BJ (cell line): ENCODE results near the gene FRMD5. TPM values are rescaled to one million over a fixed set of nuclear protein-coding genes. Genes with fewer than 3 reads are reported as not detected.
A peak's percentile ranks its signal among the peaks of the same experiment; 100 is the strongest.

Experiments
- CTCF ChIA-PET: fragments of 350-600 bp; formaldehyde crosslinking; extraction: SDS; loops from one replicate; lab custom pipeline; 2021; ENCODE audit warnings: antibody characterized with exemption, inconsistent platforms; lab: Yijun Ruan, JAX
- POLR2A ChIA-PET: fragments of 300-600 bp; sonication (Branson Sonifier 250); formaldehyde crosslinking; extraction: SDS; loops from one replicate; lab custom pipeline; 2021; ENCODE audit warnings: antibody characterized with exemption; lab: Charles Lee
- DNase-seq: peaks from one replicate; pipeline ENCODE4 v3.0.0-alpha.2; 2011; ENCODE audit warnings: low read depth
- H3K27me3 ChIP-seq: 2 replicates; pipeline ENCODE4 v1.6.0; 2011; ENCODE audit warnings: low read length; ENCODE audit not compliant: control insufficient read depth, insufficient read depth
- H3K36me3 ChIP-seq: 2 replicates; pipeline ENCODE4 v1.5.1; 2011; ENCODE audit warnings: low read length; ENCODE audit not compliant: control insufficient read depth, insufficient read depth
- H3K4me3 ChIP-seq: 2 replicates; pipeline ENCODE4 v1.5.1; 2011; ENCODE audit warnings: low read depth, mild to moderate bottlenecking, control low read depth, low read length
- polyA plus RNA-seq: library from polyadenylated mRNA; depleted of rRNA; stranded (reverse); fragments of >200 nt; gene quantifications from 2 replicates; pipeline ENCODE4 v1.2.3, GENCODE V29; 2011
- TF ChIP-seq, protein P1 (sequence below): IDR thresholded peaks from 2 replicates; pipeline ENCODE4 v1.5.1; 2011; ENCODE audit warnings: low read depth, mild to moderate bottlenecking, control low read depth, inconsistent platforms, low read length, moderate library complexity; ENCODE audit not compliant: insufficient read depth

Gene FRMD5
- polyA plus RNA-seq, 1 experiment: 0.96 TPM

DNA sequence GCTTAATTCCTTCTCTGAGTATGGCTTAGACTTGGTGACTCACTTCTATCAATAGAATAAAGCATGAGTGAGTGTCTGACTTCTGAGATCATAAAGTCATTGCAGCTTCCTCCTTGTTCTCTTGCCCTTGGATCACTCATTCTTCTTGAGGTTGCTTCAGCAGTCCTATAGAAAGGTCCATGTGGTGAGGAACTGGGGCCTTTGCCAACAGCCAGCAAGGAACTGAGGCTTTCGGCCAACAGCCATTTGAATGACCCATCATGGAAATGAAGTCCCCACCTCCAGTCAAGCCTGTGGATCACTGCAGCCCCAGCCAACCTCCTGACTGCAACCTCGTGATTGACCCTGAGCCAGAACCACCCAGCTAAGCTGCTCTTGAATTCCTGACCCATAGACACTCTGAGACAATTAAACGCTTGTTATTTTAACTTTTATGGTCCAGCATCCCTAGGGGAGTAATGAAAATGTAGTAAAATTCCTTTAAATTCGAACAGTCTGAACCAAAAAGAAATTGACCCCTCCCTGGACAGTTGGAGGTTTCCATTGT lies 283.8 kb downstream of the FRMD5 start:
- DNase-seq: peak; percentile 88
- no peaks in the 10 kb centered on the region for H3K36me3 ChIP-seq
- CTCF ChIA-PET: interaction anchor here (1.2 to 1.5 kb wide), 2 partner anchors 8 to 155 kb away, joined by 5 read pairs; no protein-coding TSS in a partner anchor
- no peak overlapping the region for H3K4me3 ChIP-seq
- POLR2A ChIA-PET: interaction anchor here (0.6 to 0.7 kb wide), 2 partner anchors 85 to 118 kb away, joined by 4 to 8 read pairs; no protein-coding TSS in a partner anchor
- TF ChIP-seq, protein P1, sequence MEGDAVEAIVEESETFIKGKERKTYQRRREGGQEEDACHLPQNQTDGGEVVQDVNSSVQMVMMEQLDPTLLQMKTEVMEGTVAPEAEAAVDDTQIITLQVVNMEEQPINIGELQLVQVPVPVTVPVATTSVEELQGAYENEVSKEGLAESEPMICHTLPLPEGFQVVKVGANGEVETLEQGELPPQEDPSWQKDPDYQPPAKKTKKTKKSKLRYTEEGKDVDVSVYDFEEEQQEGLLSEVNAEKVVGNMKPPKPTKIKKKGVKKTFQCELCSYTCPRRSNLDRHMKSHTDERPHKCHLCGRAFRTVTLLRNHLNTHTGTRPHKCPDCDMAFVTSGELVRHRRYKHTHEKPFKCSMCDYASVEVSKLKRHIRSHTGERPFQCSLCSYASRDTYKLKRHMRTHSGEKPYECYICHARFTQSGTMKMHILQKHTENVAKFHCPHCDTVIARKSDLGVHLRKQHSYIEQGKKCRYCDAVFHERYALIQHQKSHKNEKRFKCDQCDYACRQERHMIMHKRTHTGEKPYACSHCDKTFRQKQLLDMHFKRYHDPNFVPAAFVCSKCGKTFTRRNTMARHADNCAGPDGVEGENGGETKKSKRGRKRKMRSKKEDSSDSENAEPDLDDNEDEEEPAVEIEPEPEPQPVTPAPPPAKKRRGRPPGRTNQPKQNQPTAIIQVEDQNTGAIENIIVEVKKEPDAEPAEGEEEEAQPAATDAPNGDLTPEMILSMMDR: no peak
- no peaks in the 10 kb centered on the region for H3K27me3 ChIP-seq

DNA sequence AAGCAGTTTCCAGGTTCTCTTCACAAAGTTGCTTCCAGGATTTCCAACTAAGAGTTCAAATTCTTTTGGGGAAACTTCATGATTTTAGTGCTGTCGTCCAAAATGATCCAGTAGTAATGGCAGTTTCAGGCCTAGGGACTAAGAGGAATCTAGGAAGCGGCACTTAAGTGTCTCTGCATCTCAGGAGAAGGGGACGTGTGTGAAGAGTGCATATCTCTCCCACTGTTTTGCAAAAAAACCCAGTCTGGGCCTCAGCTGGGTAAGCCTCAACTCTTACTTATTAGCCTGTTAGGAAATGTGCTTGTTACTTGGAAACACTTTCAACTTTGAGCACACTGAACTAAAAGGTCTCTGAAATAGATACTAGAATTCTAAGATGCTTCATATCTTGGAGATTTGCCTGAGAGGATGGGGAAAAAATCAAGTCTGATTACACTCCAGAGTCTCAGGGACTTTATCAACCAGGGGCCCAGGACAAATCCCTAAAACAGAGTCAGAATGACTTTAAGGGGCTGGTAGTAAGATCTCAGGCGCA lies 286.5 kb downstream of the FRMD5 start:
- Histone ChIP-seq H3K36me3 (no peaks in the 10 kb centered on the region), H3K27me3 (no peaks in the 10 kb centered on the region), H3K4me3 (no peak overlapping the region)
- TF ChIP-seq, protein P1: no peak
- no peak for DNase-seq
- POLR2A ChIA-PET: no interaction called here
- CTCF ChIA-PET: interaction anchor here (0.7 kb wide), 1 partner anchor 713 kb away, joined by 3 read pairs; no protein-coding TSS in a partner anchor

DNA sequence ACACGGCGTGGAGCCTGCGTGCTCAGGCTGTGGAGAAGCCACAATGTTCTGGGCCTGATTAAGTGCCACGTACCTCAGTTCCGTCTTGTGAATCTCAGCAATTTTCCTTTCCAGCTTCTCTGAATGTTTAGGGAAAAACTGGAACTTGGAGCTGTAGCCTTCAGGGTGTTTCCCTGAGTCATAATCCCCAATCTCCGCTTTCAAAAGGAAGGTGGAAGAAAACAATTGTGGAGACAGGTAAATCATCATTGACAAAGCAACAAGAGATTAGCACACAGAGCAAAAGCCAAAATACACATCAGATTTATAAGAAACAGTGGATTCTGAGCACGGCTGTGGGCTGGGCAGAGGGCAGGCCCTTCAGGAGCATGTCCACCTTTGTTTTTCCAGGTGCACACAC lies 289.3 kb downstream of the FRMD5 start:
- CTCF ChIA-PET: interaction anchor here (0.7 to 6.7 kb wide), 6 partner anchors 23 to 314 kb away, joined by 3 to 88 read pairs (median 4); no protein-coding TSS in a partner anchor

DNA sequence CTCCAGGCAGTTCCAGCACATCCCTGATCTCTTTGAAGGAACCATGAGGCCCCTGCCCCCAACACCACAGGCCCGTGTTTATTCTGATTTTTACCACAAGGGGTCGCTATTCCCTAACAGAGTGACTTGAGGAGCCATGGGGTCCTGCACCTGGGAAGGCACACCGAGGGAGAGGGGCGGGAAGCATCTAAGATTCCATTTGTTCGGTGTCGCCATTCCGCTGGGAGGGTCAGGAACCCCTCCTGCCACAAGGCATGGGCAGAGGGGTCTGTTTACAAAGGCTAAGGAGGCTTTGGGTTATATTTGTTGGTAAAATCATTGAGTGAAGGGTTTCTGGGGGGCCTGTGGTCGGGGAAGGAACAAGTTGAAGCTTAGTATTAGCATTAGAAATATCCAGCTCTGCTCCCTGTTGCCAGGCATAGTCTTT lies 291.2 kb downstream of the FRMD5 start:
- ChIA-PET POLR2A (no interaction called here), CTCF (interaction anchor here (0.6 to 6.7 kb wide), 45 partner anchors 8 to 597 kb away, joined by 3 to 88 read pairs (median 4); no protein-coding TSS in a partner anchor)
- no peaks in the 10 kb centered on the region for H3K27me3 ChIP-seq
- TF ChIP-seq, protein P1: peak; percentile 80
- no peaks in the 10 kb centered on the region for H3K36me3 ChIP-seq
- no peak for DNase-seq
- H3K4me3 ChIP-seq: no peak overlapping the region

More for the DNA sequence above, 289.3 kb downstream of the FRMD5 start:
- POLR2A ChIA-PET: no interaction called here
- Histone ChIP-seq H3K36me3 (no peaks in the 10 kb centered on the region), H3K27me3 (no peaks in the 10 kb centered on the region), H3K4me3 (no peak overlapping the region)
- TF ChIP-seq, protein P1: no peak
- DNase-seq: no peak

DNA sequence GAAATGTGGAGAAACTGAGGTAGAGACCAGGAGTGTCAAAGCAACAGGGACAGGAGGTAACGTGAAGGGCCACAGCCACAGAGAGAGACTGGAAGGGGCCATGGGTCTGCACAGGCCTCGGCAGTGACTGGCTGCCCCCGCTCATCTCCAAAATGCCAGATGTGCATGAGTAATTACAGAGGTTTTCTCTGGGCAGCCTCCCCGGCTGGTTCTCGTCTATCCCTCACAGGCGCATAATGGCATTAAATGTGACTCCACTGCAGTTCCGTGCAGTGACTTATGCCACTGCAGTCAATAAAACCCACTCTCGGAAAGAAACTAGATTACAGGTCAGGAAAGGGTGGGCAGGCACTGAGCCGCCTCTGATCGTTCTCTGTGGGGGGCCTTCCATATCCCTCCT lies 293.6 kb downstream of the FRMD5 start:
- no peaks in the 10 kb centered on the region for H3K36me3 ChIP-seq
- ChIA-PET CTCF (interaction anchor here (0.8 to 6.7 kb wide), 6 partner anchors 9 to 318 kb away, joined by 3 to 88 read pairs (median 4); no protein-coding TSS in a partner anchor), POLR2A (no interaction called here)
- DNase-seq: no peak
- H3K27me3 ChIP-seq: no peaks in the 10 kb centered on the region
- TF ChIP-seq, protein P1: no peak
- H3K4me3 ChIP-seq: no peak overlapping the region
